ENCODE results near the gene NOTCH3.

The NOTCH3 gene

DNA sequence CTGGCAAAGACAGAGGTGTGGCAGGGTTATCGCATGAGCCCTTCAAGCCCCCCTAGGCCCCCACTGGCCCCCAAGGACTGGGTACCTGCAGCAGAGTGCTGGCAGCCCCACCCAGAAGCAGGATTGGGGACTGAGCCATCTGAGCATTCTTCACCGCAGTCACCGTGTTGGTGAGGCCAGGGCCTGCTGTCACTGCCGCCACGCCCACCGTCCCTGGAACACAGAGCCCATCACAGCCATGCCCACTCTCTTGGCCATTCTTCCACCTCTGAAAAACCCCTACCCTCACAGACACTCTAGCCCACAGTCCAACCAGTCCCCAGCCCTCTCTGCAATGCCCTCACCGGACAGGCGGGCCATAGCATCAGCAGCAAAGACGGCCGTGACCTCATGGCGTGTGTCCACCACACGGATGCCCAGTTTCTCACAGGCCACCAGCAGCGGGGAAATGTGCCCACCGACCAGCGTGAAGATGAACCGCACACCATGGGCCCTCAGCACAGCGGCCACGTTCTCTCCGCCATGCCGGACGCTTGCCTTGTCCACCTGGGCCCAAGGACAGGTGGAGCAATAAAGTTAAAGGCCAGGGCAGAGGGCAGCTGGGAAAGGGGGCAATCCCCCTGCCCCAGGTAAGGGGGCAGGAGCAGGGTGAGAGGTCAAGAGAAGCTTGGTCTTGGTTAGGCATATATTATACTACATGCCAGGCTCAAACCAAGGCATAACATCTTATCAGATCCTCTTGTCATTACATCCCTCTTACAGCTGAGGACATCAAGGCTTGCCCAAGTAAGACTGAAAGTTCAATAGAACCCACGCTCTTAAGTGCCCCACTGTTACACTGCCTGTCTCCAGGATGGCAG is 77.5 kb downstream of the NOTCH3 start:
- DNase-seq (ENCODE audit: low spot score) = peak; percentile 5

DNA sequence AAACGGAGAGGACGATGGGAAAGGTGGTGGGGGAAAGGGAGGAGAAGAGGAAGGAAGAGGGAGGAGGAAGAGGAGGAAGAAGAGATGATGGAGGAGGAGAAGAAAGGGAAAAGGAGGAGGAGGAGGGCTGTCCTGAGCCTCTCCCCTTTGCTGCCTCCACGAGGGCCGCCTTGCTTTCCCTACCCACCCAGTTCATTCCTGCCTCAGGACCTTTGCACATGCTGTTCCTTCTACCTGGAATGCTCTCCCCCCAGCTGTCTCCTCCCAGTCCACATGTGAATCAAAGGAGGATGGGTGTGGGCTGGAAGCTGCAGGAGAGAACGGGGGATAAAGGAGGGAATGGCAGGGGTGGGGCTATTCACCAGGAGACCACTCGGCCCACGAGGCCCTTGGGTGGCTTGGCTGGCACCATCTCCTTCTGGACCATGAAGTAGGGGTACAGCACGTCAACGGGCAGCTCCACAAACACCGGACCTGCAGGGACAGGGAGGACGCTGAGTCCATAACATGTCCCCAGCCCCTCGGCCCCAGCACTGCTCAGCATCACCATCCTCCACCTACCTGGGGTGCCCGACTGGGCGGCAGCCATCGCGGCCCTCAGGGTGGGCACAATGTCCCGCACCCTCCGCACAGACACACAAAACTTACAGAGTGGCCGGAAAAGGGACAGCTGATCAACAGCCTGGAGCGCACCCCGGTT is 78.3 kb downstream of the NOTCH3 start:
- no peak for DNase-seq (ENCODE audit: low spot score)

DNA sequence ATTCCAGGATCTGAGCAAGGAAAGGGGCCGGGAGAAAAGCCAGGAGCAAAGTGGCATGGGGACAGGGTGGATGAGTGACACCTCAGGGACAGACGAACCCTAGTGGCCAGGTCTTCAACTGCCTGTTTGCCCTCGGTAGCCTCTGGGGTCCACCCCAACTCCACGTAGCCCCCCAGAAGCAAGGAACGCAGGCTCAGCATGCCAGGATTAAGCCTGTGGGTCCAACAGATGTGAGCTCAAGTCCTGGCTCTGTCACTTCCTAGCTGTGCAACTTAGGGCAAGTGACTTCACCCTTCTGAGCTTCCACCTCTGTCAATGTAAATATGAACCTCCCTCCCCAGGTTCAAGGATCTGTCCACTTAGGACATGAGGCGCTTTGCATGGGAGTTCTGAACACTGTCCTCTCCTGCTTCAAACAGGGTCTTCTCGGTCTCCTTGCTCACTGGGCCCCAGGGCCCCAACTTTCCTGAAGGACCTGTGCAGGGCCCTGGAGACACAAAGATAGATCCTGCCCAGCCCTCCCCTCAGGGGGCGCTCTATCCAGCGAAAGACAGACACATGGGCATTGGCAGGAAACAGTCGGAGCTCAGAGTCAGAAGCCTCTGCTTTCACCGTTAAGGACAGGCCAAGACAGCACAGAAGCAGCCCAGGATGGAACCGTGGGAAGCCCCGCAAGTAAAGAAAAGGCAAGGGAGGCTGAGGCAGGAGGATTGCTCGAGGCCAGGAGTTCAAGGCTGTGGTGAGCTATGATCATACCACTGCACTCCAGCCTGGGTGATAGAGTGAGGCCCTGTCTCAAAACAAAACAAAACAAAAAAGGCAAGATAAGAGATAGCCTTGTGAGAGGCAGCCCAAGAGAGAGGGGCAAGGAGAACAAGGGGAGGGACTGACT is 80.4 kb downstream of the NOTCH3 start:
- DNase-seq (ENCODE audit: low spot score) = no peak

DNA sequence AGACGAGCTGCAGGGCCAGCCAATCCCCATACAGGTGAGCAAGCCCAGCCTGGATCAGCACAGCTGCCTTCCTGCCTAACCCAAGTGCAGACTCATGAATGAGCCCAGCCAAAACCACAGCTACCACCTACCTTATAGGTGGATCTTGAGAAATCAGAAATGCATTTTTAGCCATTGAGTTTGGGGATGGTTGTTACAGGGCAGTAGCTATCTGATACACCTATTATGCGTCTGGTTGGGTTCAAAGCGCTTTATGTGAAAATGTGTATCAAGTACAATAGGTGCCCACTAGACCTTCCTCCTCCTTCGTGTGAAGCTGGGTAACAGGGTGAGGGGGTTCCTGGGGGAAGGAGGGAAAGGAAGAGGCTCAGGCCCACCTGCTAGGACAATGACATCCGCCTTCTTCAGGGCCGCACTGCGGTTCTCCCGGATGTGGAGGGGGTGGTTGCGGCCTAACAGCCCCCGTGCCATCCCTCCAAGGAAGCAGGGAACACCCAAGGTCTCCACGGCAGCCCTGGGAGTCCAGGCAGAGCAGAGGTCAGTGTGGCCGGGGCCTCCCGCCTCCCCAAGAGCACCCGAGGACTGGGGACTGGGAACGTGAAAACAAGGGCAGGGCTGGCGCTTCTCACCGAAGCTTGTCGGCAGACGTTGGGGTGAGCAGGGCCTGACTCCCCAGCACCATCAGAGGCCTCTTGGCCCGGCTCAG is 81.9 kb downstream of the NOTCH3 start:
- DNase-seq (ENCODE audit: low spot score) = no peak

DNA sequence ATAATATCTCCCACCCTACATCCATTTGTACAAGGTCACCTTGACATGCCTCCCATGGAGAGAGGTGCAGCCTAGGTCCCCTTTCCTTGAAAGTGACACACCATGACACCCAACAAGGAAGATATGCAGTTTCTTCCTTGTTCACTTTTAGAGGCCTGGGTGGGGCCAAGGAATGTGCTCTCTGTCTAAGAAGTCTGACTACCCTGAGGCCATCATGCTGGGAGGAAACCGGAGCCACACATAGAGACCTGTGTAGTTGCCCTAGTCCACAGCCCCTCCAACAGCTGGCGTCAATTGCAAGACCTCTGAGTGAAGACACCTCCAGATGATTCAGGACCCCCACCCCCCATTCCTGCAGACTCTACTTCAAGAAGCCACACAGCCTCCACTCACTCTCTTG is 82.5 kb downstream of the NOTCH3 start:
- DNase-seq (ENCODE audit: low spot score) = no peak

DNA sequence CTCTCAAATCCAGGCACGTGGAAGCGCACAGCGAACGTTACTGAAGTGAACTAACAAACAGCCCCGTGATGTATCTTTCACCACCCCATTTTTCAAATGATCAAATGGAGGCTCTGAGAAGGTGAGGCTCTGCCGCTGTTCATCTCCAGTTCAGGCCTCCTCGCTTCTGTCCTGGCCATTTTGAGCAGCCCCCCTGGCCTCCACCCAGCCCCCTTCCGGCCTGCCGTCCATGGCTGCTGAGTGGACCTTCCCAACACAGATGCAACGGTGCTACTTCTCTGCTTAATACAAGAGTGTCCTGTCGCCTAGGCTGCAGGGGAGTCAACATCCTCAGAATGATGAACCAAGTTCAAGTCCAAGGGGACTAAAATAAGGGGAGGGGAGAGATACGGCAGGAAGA is 83.9 kb downstream of the NOTCH3 start:
- no peak for DNase-seq (ENCODE audit: low spot score)

DNA sequence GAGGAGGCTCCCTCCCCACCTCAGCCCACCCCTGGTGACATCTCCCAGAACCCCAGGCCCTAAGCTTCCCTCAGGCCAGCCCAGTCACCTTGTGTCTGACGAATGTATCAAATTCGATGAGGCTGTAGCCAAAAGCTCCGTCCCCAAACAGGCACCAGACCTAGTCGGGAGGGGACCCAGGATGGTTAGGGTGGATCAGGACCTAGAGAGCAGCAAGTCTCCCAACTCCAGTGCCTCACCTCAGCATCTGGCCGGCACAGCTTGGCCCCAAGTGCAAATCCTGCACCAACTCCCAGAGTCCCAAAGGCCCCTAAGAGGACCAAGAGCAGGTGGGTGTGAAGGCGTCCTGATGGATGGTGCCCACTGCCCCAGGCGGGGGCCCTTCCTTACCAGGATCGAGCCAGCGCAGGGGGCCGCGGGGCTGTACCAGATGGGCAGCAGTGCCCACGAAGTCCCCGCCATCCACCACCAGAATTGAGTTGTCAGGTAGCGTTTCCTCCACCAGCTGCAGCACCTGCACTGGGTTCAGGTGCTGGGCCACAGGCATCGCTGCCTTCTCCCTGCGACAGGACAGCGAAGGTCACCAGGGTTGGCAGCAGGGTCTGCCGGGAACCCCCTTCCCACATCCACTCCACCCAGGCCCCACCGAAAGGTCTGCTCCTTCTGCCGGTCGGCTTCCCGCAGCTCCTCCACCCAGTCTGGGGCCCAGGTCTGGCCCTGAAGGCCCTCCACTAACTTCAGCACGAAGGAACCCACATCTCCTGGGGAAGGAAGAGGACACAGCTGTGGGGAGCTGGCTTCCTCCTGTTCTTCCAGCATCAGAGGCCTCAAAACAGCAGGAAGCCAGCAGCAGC is 84.8 kb downstream of the NOTCH3 start:
- DNase-seq (ENCODE audit: low spot score) = no peak

DNA sequence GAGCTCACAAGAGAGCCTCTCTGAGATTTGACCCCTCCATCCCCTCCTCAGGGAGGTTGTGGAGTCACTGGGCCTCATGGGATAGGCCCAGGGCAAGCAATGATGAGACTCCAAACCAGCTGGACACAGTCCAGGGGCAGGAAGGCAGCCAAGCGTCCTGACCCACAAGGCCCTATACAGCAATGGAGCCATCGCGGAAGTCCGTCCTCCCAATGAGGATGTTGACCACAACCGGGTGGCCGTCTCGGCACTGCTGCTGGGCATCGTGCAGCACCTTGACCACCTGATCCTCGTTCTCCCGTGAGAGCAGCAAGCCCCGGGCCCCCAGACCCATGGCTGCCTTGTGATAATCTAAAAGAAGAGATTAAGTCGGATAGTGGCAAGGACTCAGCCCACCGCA is 85.7 kb downstream of the NOTCH3 start:
- DNase-seq (ENCODE audit: low spot score) = no peak

DNA sequence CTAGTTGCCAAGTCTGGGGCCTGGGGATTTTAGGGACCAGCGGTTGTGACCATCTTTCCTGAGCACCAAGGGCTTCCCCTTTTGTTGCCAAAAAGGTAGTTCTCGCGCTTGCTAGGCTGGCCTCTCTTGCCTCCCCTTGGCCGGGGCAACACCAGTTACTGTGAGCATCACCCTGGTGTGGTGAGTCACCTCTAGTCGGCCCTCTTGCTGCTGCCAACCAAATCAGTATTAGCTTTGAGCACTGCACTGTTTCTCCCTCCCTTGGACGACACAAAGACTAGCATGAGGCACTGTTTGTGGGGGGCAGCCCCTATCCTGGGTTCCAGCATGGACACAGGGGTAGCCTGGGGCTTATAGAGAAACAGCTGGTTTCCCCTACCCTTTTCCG is 86.6 kb downstream of the NOTCH3 start:
- no peak for DNase-seq (ENCODE audit: low spot score)

DNA sequence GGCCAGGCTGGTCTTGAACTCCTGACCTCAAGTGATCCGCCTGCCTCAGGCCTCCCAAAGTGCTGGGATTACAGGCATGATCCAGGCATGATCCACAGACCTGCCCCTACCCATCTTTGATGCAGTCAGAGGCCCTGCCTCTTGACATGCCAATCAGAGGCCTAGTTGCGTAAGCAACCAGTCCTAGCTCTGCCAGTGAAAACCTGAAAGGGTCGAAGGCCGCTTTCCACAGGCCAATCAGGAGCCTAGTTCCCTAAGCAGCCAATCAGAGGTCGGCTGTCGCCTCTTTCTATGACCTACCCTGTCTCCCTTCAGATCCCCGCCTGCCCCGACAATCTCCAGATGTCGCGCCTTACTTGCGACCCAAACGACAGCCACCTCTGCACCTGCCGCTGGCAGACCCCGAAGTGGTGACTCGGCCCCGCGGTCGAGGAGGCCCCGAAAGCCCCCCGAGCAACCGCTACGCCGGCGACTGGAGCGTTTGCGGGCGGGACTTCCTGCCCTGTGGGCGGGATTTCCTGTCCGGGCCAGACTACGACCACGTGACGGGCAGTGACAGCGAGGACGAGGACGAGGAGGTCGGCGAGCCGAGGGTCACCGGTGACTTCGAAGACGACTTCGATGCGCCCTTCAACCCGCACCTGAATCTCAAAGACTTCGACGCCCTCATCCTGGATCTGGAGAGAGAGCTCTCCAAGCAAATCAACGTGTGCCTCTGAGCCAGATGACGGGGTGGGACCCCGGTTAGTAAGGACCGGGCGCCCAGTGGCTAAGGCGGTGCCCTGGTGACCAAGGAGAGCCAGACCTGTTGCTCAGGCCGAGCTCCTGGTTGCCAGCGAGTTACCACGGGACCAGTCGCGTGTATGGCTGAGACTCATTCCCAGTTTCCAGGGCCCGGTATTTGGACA is 87.3 kb downstream of the NOTCH3 start:
- no peak for DNase-seq (ENCODE audit: low spot score)

DNA sequence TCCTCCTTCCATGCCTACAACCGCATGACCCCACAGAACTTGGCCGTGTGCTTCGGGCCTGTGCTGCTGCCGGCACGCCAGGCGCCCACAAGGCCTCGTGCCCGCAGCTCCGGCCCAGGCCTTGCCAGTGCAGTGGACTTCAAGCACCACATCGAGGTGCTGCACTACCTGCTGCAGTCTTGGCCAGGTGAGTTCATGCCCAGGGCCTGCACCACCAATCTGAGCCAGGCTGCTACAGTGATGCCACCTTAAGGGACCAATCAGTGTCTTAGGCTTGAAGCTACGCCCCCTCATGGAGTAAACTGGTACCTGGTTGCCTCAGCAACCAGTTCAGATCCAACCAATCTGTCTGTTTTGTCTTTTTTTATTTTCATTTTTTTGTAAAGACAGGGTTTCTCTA is 88.4 kb downstream of the NOTCH3 start:
- no peak for DNase-seq (ENCODE audit: low spot score)

DNA sequence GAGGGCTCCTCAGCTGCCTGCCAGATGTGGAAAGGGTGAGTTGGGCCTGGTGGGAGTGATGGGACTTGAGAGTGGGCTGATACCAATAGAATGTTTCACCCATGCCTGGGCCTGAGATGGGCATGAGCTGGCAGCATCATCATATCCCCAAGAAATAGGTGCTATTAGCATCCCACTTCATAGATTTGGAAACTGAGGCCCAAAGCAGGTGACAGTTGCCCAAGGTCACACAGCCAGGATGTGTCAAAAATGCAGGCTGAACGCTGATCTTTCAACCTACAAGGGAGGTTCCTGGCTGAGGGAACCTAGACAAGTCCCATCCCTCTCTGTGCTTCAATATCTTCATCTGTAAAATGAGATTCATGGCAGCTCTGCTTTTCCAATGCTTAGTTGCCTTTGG is 89.0 kb downstream of the NOTCH3 start:
- no peak for DNase-seq (ENCODE audit: low spot score)

DNA sequence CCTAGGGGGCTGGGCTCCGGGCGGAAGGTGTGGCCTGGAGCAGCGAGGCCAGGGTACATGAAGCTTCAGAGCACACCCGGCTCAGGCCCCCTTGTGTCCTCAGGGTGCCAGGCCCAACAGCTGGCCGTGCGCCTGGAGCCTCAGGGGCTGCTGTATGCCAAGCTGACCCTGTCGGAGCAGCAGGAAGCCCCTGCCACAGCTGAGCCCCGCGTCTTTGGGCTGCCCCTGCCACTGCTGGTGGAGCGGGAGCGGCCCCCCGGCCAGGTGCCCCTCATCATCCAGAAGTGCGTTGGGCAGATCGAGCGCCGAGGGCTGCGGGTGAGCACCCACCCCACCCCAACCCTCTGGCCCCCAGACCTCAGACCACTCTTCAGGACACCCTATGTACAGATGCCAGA is 90.4 kb downstream of the NOTCH3 start:
- DNase-seq (ENCODE audit: low spot score) = no peak

DNA sequence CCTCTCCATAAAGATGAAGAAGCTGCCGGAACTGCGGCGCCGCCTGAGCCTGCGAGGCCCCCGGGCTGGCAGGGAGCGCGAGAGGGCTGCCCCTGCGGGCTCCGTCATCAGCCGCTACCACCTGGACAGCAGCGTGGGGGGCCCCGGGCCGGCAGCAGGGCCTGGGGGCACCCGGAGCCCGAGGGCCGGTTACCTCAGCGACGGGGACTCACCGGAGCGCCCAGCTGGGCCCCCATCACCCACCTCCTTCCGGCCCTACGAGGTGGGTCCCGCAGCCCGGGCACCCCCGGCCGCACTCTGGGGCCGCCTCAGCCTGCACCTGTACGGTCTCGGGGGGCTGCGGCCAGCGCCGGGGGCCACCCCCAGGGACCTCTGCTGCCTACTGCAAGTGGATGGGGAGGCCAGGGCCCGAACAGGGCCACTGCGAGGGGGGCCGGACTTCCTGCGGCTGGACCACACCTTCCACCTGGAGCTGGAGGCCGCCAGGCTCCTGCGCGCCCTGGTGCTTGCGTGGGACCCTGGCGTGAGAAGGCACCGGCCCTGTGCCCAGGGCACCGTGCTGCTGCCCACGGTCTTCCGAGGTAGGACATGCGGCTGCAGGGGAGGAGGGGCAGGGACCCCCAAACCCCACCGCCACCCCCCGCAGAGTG is 90.9 kb downstream of the NOTCH3 start:
- DNase-seq (ENCODE audit: low spot score) = no peak
